GM21786 (cell line): ENCODE data around the gene C2CD5.
"Not testable (repeated sequence)": the region's sequence is repeated elsewhere in the genome, so short reads cannot be mapped to it uniquely, and the experiment has no call there.

Source experiments
- ATAC-seq: cut with Tn5 transposase; IDR thresholded peaks from one replicate; pipeline ENCODE4 v1.9.1; 2021; ENCODE audit not compliant: unreplicated experiment

C2CD5 gene

DNA sequence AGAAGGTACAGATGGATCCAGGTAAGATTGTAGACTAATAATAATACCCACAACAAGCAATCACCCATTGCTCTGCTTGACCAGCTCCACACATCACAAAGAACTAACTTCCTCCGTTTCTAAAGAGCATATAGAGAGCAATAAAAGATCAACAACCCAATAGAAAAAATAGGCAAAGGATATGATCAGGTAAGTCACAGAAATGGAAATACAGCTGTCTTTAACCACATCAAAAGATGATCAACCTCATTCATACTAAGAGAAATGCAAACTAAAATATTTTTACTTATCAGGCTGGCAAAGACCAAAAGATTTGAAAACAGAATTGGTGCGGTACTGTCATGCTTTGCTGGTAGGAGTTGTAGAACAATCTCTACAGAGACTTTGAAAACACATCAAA, 8.9 kb downstream of the C2CD5 start:
- ATAC-seq, result no peak

GRCh38 chr12:22535038-22535437, 9.3 kb downstream of the C2CD5 start:
- no peak for ATAC-seq

GRCh38 chr12:22533155-22533554, 11.2 kb downstream of the C2CD5 start:
- ATAC-seq, result no peak

DNA sequence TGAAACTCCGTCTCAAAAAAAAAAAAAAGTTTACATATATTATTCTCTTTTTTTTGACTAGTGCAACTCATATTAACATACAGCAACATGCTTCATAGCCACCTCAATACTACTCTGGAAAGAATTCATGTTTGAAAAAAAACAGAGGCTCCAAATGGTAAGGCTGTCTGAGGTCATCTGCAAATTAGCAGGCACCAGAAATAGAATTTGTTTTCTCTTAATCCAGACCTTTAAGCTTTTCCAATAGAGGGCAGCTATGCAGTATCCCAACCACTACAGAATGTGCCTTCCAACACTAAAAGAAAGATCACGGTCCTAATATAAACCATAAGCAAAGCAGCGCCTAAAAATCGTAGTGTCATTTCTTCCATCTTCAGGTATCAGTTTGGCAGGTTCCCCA, 12.0 kb downstream of the C2CD5 start:
- no peak for ATAC-seq

- no peak for ATAC-seq
These were observed 13.1 kb downstream of the C2CD5 start for GRCh38 chr12:22531205-22531604.

DNA sequence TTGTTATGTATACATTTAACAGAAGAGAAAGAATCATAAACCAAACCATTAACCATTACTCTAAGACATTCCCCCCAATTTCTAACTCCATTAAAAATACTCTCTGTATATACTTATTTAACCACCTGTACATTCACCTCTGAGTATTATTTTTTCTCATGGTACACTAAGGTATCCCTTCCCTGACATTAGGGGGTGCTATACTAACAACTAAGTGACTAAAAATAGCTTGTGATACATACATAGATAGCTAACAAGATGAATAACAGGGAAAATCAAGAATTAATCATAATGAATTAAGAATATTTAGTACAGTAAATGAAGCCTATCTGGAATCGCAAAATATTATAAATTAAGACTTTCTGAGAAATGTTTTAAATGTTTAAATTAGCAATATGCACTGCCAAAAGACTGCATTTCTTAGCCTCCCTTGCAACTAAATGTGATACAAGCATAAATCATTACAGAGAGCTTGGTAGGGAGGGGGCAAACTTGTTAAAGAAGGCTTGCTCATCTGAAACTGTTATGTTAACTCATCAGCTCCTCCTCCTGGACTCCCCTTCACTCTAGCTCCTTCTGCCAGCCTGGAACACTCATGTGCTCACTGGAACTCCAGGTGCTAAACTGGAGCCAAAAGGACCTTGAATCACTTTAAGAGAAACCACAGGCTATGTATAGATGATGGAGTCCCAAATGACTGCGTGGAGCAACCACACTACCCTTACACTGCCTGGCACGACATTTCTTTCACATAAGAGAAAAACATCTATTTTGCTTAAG, 14.9 kb downstream of the C2CD5 start:
- ATAC-seq, result peak; percentile 80

DNA sequence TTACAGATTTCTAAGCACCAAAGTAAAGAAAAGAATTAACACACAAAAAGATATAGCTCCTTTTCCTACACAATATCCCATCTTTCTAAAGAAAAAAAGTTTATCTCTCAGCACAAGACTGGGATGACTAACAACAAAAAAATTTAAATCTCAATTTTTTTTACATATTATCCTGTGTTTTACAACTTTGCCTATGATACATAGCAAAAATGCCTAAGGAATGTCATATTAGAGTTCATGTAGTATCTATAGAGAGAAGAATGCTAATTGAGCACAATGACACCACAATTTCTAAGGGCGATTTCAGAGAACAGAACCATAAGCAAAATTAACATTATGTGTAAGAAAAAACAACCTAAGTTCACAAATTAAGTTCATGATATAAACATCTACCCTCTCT, 16.3 kb downstream of the C2CD5 start:
- ATAC-seq, result no peak

- ATAC-seq, result no peak
These were observed 17.5 kb downstream of the C2CD5 start for GRCh38 chr12:22526836-22527235.

DNA sequence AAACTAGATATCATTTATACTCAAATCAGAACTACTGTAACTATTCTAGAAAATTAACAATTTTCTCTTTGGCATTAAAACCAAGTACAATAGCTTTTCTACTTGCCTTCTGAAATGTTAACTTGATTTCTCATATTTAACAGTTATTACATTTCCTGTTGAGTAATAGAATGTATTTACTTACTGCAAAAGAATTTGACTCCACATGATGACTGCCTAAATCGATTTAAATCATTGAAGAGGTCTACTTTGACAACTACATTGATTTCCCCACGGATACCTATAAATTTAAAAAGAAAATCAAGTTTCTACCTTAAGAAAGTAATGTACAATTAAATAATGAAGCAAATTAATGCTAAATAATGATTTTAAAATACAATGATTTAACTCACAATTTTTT, 18.9 kb downstream of the C2CD5 start:
- ATAC-seq, result no peak

DNA sequence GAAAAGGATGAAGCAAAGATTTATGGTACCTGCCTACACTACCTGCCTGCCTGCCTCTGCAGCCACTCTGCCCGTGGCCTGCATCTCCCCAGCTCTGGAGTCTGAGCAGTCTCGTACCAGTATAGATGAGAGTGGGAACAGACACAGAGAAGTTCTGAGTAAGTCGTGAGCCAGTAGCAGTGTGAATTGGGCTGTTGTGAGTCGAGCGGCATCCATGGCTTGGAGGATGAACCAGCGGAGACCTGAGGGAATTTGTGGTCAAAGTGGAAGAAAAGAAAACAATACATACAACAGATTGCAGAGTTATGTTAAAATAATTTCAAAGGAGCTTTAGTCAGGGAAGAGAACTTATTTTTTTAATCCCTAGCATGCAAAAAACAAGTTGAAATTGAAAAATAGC, 25.3 kb downstream of the C2CD5 start:
- ATAC-seq, result no peak

GRCh38 chr12:22518060-22518719, 26.2 kb downstream of the C2CD5 start:
- ATAC-seq, result no peak

- ATAC-seq, result no peak
These were observed 29.5 kb downstream of the C2CD5 start for GRCh38 chr12:22514875-22515274.

DNA sequence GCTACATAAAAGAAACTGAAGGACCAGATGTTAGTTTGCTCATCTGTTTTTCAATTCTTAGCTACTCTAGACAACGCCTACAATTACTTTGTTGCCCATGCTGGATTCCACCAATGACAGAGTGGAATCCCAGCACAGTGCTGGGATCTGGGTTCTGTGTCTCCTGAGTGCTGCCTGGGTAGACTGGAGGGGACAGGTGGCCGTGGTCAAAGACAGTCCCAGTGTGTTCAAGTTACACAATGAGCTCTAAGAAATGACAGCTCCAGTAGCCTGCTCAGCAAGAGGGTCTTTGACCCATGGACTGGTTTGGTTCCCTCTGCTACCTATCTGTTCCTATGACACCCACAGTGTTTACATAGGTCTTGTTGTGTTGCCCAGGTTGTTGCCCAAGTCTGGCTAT, 38.5 kb downstream of the C2CD5 start:
- ATAC-seq, result no peak

GRCh38 chr12:22500100-22500499, 44.2 kb downstream of the C2CD5 start:
- no peak for ATAC-seq

DNA sequence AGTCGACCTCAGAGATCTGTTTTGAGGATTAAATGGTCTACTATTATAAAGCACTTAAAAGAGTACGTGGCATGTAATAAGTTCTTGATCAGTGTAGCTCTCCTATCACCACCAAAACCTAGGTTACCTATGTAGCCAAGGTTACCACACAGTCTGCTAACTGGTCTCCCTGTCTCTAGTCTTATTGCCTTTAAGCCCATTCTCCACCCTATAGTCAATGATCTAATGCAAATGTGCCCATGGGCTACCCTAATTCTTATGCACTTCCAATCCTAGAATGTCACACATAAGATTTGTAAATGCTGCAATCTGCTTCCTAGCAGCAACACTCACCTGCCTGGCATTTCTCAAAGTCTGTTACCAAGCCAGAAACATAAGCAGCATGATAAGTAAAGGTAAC, 44.9 kb downstream of the C2CD5 start:
- ATAC-seq, result no peak

DNA sequence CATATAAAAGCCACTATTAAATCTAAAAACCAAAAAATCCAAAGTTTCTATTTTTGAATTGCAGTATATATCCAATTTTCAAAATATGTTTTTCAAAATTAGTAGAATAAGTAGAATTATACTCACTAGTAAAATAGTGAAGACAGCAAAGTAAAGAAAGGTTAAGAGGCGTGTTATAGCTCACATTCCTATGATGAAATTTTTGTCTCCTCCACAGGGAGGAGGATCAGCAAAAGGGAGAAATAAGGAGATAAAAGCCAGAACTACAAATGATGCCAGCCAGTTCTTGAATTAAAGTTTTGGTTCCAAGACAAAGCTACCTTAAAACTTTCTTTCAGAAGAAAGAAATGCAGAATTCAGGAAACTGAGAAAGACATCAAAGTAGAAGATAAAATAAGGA, 50.0 kb downstream of the C2CD5 start:
- no peak for ATAC-seq

GRCh38 chr12:22491034-22491433, 53.3 kb downstream of the C2CD5 start:
- ATAC-seq, result no peak

DNA sequence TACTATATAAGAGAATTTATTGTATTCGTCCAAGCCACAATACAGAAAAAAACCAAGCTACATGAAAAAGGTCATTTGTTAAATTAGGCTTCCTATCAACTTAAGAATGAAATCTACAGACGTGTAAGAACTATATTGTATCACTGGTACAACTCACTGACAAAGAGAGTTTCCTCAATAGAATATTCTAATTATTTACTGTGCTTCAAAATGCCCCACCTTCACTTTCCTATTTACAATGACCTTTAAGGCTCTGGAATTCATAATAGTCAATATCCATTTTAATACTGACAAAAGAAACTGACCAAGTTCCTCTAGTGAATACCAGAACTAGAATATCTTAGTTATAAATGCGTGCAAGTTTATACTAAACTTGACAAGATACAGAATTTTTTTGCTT, 55.9 kb downstream of the C2CD5 start:
- no peak for ATAC-seq

GRCh38 chr12:22487683-22488082, 56.7 kb downstream of the C2CD5 start:
- ATAC-seq, result not testable (repeated sequence)

- ATAC-seq, result no peak
These were observed 62.7 kb downstream of the C2CD5 start for GRCh38 chr12:22481547-22482104.

GRCh38 chr12:22480814-22481213, 63.5 kb downstream of the C2CD5 start:
- ATAC-seq, result not testable (repeated sequence)

GRCh38 chr12:22480016-22480415, 64.3 kb downstream of the C2CD5 start:
- ATAC-seq, result no peak
